Bone marrow (tissue), 2 donors: ENCODE results near the gene MTHFD1L.
"Not testable (repeated sequence)": the region's sequence is repeated elsewhere in the genome, so short reads cannot be mapped to it uniquely, and the experiment has no call there.

Experiments
- DNase-seq, 2 donors: peaks; one replicate each; lab custom pipeline; 2025; lab: John Stamatoyannopoulos, UW

MTHFD1L gene

GRCh38 chr6:150865406-150866146, at the start of gene MTHFD1L:
MTHFD1L (plus strand) TSS chr6:150865702; CDS start chr6:150865823, 121 bp downstream.
- peak; percentile 37 to 48 for DNase-seq

GRCh38 chr6:150816554-150816953, 48.9 kb upstream of the MTHFD1L start:
- DNase-seq: not testable (repeated sequence)

GRCh38 chr6:150822932-150823331, 42.6 kb upstream of the MTHFD1L start:
- DNase-seq: no peak

- DNase-seq: no peak
These were observed 38.7 kb upstream of the MTHFD1L start for GRCh38 chr6:150826788-150827187.

- DNase-seq: not testable (repeated sequence)
These were observed 37.4 kb upstream of the MTHFD1L start for GRCh38 chr6:150828107-150828506.

GRCh38 chr6:150830439-150831165, 34.9 kb upstream of the MTHFD1L start:
- no peak for DNase-seq

DNA sequence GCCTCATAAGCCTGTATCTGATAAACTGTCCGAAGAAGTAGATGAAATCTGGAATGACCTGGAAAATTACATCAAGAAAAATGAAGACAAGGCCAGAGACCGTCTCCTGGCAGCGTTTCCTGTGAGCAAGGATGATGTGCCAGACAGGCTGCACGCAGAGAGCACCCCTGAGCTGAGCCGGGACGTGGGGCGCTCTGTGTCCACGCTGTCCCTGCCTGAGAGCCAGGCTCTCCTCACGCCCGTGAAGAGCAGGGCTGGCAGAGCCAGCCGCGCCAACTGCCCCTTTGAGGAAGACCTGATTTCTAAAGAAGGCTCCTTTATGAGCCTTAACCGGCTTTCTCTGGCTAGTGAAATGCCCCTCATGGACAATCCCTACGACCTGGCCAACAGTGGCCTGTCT, 33.9 kb upstream of the MTHFD1L start:
- DNase-seq: no peak

DNA sequence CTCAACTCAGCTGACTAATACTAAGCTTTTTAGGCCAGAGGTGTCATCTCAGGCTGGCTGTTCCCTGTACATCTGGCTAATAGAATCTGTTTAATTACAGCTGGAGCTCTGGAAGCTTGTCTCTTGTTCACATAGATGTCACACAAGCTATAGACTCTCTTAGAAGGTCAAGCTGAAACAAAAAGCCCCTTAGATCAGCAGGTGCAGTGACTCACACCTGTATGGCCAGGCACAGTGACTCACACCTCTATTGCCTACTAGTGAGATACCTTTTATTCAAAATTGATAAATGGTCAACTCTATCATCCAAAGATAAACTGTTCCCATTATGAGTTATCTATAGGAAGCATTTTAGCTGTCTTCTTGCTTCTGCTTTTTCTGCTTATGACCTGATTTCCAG, 29.9 kb upstream of the MTHFD1L start:
- DNase-seq: no peak

DNA sequence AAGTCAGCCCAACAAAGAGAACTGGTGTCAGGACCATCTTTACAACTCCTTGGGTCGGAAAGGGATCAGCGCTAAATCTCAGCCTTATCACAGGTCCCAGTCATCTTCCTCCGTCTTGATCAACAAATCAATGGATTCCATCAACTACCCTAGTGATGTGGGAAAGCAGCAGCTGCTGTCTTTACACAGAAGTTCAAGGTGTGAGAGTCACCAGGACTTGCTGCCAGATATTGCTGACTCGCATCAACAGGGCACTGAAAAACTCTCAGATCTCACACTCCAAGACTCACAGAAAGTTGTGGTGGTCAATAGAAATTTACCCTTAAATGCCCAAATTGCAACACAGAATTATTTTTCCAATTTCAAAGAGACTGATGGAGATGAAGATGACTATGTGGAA, 25.3 kb upstream of the MTHFD1L start:
- DNase-seq: no peak

DNA sequence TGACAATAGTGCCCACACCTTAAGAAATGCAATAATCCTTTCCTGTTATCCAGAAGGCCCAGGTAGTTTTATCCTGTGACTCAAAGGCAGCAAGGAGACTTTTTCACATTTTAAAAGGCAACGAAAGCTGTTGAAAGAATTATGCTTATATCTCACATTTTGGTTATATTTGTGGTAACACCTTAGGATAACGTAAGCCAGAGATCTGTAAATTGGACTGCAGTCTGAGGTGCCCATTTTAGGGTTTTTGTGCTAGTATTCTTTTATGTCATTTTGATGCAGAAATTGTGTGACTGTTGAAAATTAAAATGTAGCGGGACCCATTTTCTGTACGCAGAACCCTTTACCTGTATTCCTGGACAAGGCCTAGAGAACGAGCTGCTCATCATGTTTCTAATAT, 24.3 kb upstream of the MTHFD1L start:
- no peak for DNase-seq

DNA sequence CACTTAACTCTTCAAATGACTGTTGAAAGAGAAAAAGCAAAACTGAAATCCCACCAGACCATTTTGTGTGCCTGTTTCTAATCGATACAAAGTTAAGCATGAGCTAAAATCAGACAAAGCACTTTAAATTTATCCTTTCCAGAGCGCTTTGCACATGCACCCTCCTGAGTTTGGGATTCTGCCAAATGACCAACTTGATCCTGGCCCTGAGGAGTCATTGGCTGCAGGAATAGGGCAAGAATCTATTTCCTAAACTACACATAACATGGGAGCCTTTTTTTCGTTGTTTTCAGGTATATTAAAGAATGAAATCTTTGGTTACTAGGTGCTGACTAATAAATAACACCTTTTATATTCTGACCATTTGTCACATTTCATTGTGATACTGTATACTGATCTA, 23.8 kb upstream of the MTHFD1L start:
- no peak for DNase-seq

- DNase-seq: no peak
These were observed 21.1 kb upstream of the MTHFD1L start for GRCh38 chr6:150844371-150844770.

GRCh38 chr6:150846641-150847040, 18.9 kb upstream of the MTHFD1L start:
- DNase-seq: no peak

DNA sequence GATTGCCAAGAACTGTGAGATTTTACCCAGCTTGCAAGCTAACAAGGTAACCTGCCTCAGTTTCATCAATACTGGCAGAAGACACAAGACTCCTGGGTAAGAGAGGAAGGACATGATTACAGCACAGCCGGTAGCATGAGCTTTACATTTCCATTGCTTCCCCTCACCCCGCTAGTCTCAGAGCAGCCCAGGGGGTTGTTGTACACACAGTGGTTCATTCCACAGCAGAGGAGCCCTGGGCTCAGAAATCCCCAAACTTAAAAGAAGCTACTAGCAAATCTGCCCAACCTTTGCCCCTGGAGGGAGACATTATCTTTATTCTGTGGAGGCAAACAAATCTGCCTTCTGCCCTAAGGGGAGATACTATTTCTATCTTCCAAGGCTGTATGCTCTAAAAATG, 17.1 kb upstream of the MTHFD1L start:
- DNase-seq: no peak

DNA sequence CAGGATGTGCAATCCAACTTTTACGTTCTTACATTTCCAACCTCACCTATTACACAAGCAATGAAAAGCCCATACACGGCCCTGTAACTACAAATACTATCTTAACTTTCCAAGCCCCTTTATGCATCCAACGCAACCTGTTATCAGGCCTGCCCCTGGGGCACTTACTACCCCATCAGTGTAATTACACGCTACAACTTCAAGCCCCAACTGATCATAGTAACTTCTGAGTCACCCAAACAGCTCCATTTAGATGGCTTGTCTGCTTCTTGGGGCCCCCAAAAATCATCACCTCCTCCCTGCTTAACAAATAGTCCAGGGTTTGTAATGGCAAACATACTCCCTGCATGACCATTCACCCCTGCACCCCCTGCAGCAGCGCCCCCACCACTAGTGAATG, 11.1 kb upstream of the MTHFD1L start:
- not testable (repeated sequence) for DNase-seq

GRCh38 chr6:150855171-150855570, 10.3 kb upstream of the MTHFD1L start:
- DNase-seq: not testable (repeated sequence)

GRCh38 chr6:150857062-150857944, 8.2 kb upstream of the MTHFD1L start:
- no peak for DNase-seq

DNA sequence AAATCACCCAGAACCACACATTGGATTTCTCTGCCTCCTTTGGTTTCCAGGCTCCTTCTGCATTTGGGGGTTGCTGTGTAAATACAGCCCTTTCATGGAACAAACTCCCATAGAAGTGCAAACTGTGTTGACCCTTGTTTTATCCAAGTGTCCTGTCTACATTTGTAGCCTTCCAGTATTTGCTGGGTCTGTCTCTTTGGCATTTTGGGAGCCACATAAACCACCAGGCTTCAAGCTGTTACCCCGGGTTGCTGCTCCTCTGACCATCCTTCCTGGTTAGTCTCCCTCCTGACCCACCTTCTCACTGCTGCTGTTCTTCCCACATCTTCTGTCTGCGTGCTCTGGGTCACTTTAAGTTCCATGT, 7.6 kb upstream of the MTHFD1L start:
- DNase-seq: no peak

DNA sequence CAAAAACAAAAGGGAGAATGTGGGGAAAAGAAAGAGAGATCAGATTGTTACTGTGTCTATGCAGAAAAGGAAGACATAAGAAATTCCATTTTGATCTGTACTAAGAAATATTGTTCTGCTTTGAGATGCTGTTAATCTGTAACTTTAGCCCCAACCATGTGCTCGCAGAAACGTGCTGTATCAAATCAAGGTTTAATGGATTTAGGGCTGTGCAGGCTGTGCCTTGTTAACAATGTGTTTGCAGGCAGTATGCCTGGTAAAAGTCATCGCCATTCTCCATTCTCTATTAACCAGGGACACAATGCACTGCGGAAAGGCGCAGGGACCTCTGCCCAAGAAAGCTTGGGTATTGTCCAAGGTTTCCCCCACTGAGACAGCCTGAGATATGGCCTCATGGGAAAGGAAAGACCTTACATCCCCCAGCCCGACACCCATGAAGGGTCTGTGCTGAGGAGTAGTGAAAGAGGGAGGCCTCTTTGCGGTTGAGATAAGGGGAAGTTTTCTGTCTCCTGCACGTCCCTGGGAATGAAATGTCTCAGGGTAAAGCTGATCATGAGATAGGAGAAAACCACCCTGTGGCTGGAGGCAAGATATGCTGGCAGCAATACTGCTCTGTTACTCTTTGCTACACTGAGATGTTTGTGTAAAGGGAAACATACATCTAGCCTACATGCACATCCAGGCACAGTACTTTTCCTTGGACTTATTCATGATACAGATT, 3.9 kb upstream of the MTHFD1L start:
- peak in 1 of 2 donors; percentile 39 for DNase-seq

DNA sequence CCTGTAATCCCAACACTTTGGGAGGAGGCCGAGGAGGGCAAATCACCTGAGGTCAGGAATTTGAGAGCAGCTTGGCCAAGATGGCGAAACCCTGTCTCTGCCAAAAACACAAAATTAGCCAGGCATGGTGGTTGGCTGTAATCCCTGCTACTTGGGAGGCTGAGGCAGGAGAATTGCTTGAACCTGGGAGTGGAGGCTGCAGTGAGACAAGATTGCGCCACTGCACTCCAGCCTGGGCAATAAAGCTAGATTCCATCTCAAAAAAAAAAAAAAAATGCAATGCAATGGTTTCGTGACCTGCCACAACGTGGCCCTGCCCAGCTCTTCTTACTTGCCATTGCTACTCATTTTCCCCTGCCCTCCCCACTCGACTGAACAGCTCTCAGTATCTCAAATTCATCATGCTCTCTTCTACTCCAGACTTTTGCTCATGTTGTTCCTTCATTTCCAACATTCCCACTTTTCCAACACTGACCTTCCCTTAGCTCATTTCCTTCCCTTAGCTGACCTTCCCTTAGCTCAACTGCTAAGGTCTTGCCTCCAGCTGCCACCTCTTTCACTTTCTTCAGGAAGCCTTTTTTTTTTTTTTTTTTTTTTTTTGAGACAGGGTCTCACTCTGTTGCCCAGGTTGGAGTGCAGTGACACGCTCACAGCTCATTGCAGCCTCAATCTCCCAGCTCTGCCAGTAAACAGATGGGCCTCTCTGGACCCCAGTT, 2.1 kb upstream of the MTHFD1L start:
- no peak for DNase-seq

DNA sequence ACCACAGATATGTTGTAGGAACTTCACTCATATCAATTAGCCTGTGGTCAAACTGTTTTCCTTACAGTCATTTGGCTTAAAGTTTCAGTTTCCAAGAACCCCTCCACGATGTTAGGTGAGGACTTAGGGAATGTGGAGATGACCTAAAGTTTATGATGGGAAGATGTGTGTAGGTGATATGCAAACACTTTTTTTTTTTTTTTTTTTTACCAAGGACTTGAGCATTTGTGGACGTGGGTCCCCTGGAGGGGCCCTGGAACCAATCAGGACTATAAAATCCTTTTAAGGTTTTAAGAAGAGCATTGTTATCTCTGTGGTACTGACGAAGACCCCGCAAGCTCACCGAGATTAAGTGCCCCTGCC, 478 bp upstream of the MTHFD1L start:
- no peak for DNase-seq
